Left renal pelvis (tissue), 4 donors: ENCODE data around the gene KCNMA1. TPM values are rescaled to one million over a fixed set of nuclear protein-coding genes. Genes with fewer than 3 reads are reported as not detected.

ENCODE experiments used
- DNase-seq, 4 donors: peaks; one replicate each; pipeline ENCODE4 v3.0.0-alpha.2; 2013; ENCODE audit warnings: low read depth in 4 of 4, low spot score in 3 of 4
- polyA plus RNA-seq, 4 donors: library from polyadenylated mRNA; unstranded; fragments of 120-200 nt; gene quantifications; one replicate each; pipeline ENCODE4 v1.2.1, GENCODE V29; 2013; ENCODE audit not compliant: insufficient read length in 4 of 4

Gene KCNMA1
- polyA plus RNA-seq, 4 donors, result 3.3 to 4.9 (median 4.4) TPM

- no peak for DNase-seq
These were observed 610.5 kb downstream of the KCNMA1 start for GRCh38 chr10:77027141-77027540.

- DNase-seq, result no peak
These were observed 611.5 kb downstream of the KCNMA1 start for GRCh38 chr10:77026148-77026547.

DNA sequence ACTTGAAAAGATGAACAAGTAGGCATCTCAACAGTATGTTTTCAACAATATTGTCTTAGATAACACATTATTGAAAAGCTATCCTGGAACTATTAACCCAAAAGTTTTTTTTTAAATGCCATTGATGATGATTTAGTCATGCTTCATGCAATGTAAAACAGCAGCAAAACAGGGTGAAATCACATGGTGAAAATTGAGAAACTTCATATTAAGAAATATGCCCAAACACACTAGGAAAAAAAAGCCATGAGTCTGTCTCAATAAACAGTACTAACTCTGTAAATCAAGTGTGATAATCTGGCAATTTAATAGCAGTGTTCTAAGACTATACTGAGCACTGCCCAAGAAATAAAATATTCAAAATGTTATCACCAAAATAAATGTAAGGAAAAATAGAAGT is 613.1 kb downstream of the KCNMA1 start:
- DNase-seq, result no peak

DNA sequence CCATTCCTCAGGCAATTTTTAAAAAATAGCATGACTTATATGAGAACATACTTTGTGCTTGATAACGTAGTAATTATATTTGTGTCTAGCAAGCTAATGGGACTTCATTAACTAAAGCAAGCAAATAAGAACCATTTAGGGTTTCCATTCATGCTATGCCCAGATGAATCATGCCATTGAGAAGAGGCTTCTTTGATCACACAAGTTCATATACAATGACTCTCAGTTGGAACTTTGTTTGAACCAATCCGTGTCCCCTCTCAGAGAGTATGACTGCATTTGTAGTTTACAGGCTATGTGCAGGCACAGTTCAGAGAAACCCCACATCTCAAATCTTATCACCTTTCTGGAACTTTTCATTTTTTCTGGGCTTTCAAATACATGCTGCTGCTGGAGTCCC is 614.2 kb downstream of the KCNMA1 start:
- DNase-seq, result no peak

GRCh38 chr10:77022671-77023070 is 614.9 kb downstream of the KCNMA1 start:
- no peak for DNase-seq

GRCh38 chr10:77021966-77022490 is 615.6 kb downstream of the KCNMA1 start:
- no peak for DNase-seq

- DNase-seq, result no peak
These were observed 617.1 kb downstream of the KCNMA1 start for GRCh38 chr10:77020426-77021040.

- DNase-seq, result no peak
These were observed 620.8 kb downstream of the KCNMA1 start for GRCh38 chr10:77016855-77017254.

DNA sequence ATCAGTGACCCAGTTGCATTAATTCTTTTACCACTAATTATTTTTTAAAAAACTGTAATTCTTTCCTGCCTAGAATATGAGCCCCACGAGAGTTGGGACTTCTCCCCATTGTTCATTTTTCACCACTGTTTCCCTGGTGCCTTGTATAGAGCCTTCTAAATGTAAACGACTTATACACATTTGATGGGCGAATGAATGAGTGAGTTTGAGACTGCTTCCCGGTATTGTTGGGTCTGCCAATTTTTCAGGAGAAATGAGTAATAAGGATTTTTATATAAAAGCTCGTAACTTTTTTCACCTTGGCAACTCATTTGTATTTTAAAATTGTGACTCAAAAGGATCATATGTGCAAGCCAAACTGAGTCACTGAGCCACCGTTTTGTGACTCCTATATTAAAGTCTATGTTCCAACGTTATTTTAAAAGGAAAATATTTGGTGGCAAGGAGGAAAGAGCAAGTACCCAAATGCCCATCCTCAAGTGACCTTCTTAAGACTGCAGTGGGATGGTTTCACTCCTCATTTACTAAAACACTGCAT is 621.3 kb downstream of the KCNMA1 start:
- DNase-seq, result no peak

DNA sequence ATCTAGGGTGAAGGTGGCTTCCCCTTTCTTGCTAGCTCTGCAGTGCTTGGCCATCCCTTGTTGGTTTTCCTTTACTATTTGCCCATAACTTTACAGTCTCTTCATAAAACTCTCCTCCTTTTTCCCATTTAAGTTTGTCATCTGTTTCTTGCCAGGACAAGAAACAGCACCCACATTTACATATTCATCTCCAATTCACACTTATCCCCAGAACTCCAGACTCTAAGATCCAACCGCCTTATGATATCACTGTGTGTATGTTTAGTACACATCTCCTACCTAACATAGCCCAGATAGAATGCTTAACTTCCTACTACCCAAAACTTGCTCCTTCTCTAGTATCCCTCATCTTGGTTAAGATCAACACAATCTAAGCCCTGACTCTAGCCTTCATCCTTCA is 622.2 kb downstream of the KCNMA1 start:
- DNase-seq, result no peak

DNA sequence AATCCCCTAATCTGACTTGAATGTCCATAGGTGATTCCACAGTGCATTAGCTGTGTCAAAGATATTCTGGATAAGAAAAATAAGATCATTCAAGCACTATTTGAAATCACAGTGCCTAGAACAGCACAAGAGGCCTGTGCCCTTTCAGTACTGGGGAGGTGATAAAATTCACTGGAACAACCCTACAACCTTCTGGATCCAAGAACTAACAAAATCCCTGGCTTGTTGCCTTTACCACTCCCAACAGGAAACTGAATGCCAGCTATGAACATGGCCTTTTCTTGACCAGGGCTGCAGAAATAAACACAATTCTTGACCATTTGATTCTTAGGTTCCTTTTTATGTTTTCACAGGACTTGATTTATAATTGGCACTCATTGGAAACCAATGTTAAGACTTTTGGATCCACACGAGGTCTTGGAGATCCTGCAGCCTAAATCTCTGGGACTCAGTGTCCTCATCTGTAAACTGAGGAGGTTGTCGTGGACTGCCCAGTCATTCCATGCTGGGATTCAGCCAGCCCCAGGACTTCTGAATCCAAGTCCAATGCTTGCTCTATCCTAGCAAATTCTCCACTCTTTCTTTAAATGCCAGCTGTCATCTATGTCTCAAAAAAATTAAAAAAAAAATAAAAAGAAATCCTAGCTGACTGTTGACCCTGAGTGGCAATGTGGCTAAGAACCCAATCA is 624.7 kb downstream of the KCNMA1 start:
- no peak for DNase-seq

DNA sequence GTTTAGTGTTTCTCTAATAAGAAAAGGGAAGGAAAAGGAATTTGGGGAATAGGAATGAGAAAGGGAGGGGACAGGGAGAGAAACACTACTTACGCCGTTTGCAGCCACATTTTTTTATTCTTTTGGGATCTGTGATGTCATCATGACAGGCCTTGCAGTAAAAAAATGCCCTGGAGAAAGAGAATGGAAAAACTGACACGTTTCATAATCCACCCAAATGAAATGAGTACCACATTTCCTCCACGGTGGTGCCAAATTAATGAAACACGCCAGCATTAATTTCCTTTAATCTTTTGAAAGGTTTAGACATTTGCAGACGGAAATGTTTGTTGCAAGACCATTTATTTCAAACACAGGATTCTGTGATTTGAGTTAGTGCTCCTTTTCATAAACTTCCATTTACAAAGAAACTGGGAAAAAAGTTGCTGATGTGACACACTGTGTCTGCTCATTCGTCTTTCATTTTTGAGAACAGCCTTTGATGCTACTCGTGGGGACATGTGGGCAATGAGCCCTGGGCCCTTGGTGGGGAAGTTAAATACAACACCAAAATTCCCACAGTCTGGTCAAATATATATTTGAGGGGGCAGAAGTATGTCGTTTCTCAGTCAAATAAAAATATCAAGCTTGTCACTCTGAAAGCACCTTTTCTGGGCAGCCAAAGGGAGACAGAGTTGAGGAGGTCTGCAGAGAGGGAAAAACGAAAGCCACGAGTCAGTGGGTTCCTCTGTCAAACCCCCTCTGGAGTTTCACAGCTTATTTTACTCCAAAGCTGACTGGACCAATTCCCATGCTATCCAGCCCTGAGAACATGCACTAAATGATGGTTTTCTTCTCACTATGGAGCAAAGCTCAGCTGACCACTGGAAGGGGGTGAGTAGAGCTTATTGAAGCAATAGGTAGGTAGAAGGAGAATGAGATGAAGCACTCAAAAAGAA is 625.5 kb downstream of the KCNMA1 start:
- no peak for DNase-seq

DNA sequence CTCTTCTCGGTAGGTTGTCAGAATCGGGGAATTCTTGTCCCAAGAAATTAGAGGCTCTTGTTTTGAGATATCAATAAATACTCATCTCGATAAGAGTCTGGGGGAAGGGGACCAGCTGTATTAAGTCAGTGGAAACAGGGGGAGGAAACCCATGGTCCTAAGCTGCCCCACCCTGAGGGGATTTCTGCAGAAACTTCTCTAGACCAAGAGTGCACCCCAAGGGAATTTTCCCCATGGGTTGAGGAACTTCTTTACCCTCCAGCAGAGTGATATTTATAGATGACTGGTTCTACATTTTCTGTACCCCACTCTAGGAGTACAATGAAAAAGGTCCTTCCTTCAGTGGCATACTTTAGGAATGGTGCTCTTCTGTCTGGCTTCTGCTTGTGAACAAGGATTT is 627.2 kb downstream of the KCNMA1 start:
- no peak for DNase-seq

DNA sequence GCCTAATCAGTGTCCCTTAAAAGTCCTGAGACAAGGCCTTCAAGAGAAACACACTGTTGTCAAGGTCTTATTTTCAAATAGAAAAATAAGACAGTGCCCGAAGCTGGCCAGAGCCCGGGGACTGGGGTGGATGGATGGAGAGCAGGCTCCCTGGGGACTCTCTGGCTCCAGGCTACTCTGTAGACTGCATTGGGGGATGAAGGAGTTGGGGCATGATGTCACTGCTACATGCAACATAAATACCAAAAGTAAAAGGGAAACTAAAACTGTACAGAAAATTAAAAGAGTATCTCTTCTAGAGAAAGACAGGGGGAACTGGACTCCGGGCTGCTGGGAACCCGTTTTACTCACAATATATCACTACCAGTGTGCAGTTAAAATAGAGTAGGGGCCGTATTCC is 629.8 kb downstream of the KCNMA1 start:
- no peak for DNase-seq

DNA sequence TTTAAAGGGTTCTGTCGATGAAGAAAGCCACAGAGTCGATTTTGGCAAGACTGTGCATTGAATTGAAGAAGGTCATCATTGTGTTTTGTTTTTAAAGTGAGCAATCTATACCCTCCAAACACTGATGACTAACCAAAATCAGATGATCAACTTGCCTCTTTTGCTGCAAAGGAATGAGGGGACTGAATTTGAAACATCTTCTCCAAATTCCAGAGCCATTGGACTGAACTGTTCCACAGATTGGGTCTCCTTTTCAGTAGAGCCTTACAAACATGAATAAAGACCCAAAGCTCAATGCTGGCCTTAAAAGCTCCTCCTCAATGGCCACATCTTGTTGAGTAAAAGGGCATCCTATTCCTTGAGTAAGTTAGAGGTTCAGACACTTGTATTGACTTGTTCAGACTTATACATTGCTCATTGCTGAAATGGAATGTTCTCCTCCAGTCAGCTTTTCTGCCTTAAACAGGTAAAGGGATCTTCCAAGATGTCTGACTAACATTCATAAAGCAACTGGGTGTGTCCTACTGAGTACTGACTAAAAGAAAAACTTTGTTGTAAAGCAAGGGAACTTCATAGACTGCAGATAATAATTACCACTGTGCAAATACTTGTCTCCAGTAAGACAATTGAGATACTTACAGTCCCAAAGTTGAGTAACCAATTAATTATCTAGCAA is 630.6 kb downstream of the KCNMA1 start:
- no peak for DNase-seq

DNA sequence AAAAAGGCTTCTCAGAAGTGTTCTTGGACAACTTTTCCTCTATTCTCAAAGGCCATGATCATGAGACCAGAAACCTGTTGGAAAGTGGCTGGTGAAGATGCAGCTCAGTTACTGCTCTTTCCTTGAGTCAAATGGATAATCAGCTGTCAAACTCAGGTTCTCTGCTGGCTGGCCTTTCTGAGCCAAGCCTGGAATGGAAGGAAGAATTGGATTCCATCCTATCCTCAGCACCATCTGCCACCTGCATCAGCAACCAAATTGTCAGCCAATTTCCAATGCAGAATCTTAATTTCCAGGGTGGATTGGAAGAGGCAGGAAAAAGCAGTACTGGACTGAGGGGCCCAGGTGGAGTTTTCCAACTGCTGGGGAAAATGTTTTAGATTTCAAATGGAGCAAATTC is 631.7 kb downstream of the KCNMA1 start:
- no peak for DNase-seq

- DNase-seq, result peak in 3 of 4 donors; percentile 57 to 62 (median 59)
These were observed 632.6 kb downstream of the KCNMA1 start for GRCh38 chr10:77004917-77005564.

DNA sequence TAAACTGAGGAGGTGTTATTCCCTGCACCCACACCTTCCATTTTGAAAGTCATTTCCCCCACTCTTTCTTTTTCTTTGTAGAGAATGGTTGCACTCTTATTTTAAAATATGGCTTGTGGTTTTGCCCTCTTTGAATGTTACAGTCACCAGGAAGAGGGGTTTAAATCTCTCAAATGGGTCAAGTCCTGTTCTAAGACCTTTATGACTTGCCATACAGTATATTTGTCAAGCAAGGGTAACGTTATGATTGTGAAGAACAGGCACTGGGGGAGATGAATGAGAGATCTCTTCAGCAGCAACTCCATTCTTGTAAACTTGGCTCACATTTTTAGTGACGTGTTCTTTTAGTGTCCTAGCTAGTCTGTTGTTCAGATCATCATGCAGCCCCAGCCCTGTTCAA is 634.7 kb downstream of the KCNMA1 start:
- DNase-seq, result no peak

DNA sequence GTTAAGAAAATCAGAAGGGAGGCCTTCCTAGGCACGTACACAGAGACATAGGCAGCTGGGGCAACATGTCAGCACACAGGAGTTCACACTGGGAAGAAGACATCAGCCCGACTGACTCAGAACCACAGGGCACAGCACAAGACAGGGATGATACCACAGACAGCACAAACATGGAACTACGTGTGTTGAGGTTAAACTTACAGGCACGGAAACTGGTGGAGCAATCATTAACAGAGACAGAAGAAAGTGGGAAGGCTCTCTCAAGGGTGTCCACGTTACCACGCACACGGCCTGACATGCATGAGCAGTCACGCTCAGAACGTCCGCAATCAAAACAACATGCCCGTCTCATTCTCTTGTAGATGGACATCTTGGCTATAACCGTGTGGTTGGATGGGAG is 636.4 kb downstream of the KCNMA1 start:
- no peak for DNase-seq

DNA sequence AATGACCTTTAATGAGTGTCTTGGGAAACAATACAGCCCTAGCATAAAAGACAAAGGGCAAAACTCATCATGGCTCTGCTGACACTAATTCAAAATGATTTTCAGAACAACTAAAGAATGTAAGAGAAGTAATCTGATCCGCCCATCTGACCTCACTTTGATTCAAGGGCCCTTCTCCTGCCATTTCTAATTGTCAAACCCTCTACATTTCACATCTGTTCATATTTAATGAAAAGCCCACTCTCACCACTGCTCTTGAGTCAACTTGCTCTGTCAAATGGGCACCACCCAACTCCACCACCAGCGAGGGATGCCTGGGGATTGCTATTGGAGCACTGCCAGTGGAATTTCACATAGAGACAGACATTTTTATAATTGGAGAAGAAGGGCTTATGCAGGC is 639.2 kb downstream of the KCNMA1 start:
- DNase-seq, result no peak
